GF-D8 (cell line): ENCODE results near the gene LOXL1.
"Not testable (repeated sequence)": the region's sequence is repeated elsewhere in the genome, so short reads cannot be mapped to it uniquely, and the experiment has no call there.

Experiments used
- DNase-seq: peaks from one replicate; lab custom pipeline; 2025; lab: John Stamatoyannopoulos, UW

The LOXL1 gene

GRCh38 chr15:73923156-73923487 is 3.1 kb upstream of the LOXL1 start:
- no peak for DNase-seq

- DNase-seq = peak; percentile 22
These were observed 2.6 kb upstream of the LOXL1 start for GRCh38 chr15:73923488-73924164.

GRCh38 chr15:73924171-73924921 is 1.9 kb upstream of the LOXL1 start:
- no peak for DNase-seq

GRCh38 chr15:73925848-73926218 is 429 bp upstream of the LOXL1 start:
- no peak for DNase-seq

- no peak for DNase-seq
These were observed 777 bp downstream of the LOXL1 start for GRCh38 chr15:73927003-73927475.

GRCh38 chr15:73927476-73928240 is 1.4 kb downstream of the LOXL1 start:
- DNase-seq = no peak

- no peak for DNase-seq
These were observed 1.9 kb downstream of the LOXL1 start for GRCh38 chr15:73928241-73928579.

- DNase-seq = no peak
These were observed 2.8 kb downstream of the LOXL1 start for GRCh38 chr15:73928971-73929627.

- DNase-seq = no peak
These were observed 4.1 kb downstream of the LOXL1 start for GRCh38 chr15:73930371-73930770.

- DNase-seq = no peak
These were observed 4.6 kb downstream of the LOXL1 start for GRCh38 chr15:73930790-73931281.

GRCh38 chr15:73931441-73931840 is 5.2 kb downstream of the LOXL1 start:
- no peak for DNase-seq

- no peak for DNase-seq
These were observed 6.3 kb downstream of the LOXL1 start for GRCh38 chr15:73932381-73933191.

- DNase-seq = peak; percentile 36
These were observed 8.0 kb downstream of the LOXL1 start for GRCh38 chr15:73934281-73934680.

- peak; percentile 28 for DNase-seq
These were observed 9.3 kb downstream of the LOXL1 start for GRCh38 chr15:73935547-73935946.

GRCh38 chr15:73936181-73936580 is 9.9 kb downstream of the LOXL1 start:
- DNase-seq = no peak

- DNase-seq = no peak
These were observed 10.5 kb downstream of the LOXL1 start for GRCh38 chr15:73936588-73937290.

GRCh38 chr15:73937296-73937695 is 11.0 kb downstream of the LOXL1 start:
- no peak for DNase-seq

GRCh38 chr15:73937726-73938125 is 11.5 kb downstream of the LOXL1 start:
- DNase-seq = no peak

- DNase-seq = not testable (repeated sequence)
These were observed 12.3 kb downstream of the LOXL1 start for GRCh38 chr15:73938516-73938915.

GRCh38 chr15:73939138-73939537 is 12.9 kb downstream of the LOXL1 start:
- no peak for DNase-seq
